Stomach (tissue), 4 donors: ENCODE data around the gene FLNC.

Experiments
- CTCF ChIP-seq, 7 experiments: fragments of 450-650 bp in 4 of 7; fragments of 200-600 bp in 3 of 7; sonication (generic) in 3 of 7; IDR thresholded peaks; one replicate each; pipeline ENCODE4 v1.5.1; 2016 to 2019; ENCODE audit warnings: antibody characterized with exemption in 7 of 7, control low read depth in 2 of 7, mild to moderate bottlenecking in 1 of 7
- EP300 ChIP-seq: sonication (generic); formaldehyde crosslinking; IDR thresholded peaks from one replicate; pipeline ENCODE4 v1.6.1; 2017; ENCODE audit warnings: antibody characterized with exemption

DNA sequence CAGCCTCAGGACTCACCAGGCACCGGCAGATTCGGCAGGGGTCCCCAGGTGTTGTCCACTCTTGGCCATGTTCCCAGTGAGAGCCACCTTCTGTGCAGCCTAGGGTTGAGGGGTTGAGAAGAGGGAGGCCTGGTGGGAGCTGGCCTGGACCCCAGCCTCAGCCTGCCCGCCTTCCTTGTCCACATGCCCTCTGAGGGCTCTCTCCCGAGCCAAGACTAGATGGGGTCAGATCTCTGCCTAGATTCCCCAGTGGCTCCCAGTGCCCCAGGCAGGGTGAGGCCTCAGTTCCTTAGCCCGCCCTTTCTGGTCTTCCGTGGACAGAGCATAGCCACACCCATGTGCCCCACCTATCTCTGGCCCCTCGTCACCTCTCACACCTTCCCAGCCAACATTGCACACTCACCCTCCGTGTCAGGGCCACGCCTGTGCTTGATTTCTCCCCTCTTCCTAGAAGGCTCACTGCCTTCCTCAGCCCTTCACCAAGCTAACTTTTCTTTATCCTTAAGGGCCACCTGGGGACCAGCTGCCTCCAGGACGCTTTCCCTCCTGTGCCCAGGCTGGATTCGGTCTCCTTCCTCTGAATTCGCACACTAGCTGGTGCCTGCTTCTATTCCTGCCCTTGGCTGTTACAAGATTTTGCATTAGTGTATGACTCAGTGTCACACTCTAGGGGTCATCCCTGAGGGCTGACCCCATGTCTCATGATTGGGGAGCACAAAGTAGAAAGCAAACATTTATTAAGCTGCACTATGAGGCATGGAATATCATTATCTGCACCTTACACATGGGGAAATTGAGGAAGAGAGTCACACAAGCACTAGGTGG, 72.8 kb downstream of the FLNC start:
- TF ChIP-seq CTCF (IDR thresholded peaks at IDR 0.05) (no peak), EP300 (no peak)
